HPDE6-E6E7 (cell line): Measurements from ENCODE around the gene ABCA12.
A peak's percentile ranks its signal among the peaks of the same experiment; 100 is the strongest.
"Not testable (repeated sequence)": the region's sequence is repeated elsewhere in the genome, so short reads cannot be mapped to it uniquely, and the experiment has no call there.

ENCODE experiments used
- DNase-seq: peaks from one replicate; pipeline ENCODE4 v3.0.0; 2011; ENCODE audit warnings: missing footprints; ENCODE audit errors: extremely low spot score

Gene ABCA12, protein sequence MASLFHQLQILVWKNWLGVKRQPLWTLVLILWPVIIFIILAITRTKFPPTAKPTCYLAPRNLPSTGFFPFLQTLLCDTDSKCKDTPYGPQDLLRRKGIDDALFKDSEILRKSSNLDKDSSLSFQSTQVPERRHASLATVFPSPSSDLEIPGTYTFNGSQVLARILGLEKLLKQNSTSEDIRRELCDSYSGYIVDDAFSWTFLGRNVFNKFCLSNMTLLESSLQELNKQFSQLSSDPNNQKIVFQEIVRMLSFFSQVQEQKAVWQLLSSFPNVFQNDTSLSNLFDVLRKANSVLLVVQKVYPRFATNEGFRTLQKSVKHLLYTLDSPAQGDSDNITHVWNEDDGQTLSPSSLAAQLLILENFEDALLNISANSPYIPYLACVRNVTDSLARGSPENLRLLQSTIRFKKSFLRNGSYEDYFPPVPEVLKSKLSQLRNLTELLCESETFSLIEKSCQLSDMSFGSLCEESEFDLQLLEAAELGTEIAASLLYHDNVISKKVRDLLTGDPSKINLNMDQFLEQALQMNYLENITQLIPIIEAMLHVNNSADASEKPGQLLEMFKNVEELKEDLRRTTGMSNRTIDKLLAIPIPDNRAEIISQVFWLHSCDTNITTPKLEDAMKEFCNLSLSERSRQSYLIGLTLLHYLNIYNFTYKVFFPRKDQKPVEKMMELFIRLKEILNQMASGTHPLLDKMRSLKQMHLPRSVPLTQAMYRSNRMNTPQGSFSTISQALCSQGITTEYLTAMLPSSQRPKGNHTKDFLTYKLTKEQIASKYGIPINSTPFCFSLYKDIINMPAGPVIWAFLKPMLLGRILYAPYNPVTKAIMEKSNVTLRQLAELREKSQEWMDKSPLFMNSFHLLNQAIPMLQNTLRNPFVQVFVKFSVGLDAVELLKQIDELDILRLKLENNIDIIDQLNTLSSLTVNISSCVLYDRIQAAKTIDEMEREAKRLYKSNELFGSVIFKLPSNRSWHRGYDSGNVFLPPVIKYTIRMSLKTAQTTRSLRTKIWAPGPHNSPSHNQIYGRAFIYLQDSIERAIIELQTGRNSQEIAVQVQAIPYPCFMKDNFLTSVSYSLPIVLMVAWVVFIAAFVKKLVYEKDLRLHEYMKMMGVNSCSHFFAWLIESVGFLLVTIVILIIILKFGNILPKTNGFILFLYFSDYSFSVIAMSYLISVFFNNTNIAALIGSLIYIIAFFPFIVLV (N-terminal part only)

DNA sequence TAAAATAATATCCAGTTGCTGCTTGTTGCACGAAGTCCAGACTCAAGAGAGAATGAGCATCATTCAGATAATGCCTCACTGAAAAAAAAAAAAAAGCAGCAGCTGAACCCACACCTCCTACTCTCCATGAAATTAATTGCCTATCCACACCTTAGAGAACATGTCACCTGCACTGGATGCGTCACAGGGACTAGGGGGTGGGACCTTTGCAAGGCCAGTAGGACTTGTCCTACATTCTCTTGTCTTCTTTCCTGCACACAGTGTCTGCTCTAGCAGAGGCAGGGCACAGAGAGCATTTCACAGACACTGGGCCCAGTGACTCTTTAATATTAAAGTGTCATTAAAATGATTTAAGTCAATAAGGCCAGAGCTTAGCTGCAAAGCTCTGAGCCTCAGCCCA, at the start of gene ABCA12:
TSS of gene ABCA12 (minus strand) at position 148 of the 400 bp plus-strand sequence. CDS start 418 bp downstream, outside the sequence.
- peak; percentile 26 for DNase-seq

DNA sequence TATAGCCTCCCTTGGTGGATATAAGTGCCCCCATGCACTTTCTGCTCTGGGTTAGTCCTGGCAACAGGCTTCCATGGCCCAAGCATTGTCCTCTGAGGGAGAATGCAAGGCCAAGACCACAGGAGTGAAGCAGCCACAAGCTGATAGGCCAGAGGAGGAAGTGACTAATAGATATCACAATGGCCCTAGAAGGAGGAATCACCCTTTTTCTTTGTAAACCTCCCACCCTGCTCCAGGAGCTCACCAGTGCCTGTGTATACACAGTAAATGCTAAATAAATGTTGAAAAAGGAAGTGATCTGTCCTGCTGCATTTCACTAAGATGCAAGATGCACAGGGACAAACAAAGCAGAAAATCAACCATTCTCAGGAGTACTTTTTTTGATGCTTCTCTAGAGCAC, 49.7 kb upstream of the ABCA12 start:
- no peak for DNase-seq

DNA sequence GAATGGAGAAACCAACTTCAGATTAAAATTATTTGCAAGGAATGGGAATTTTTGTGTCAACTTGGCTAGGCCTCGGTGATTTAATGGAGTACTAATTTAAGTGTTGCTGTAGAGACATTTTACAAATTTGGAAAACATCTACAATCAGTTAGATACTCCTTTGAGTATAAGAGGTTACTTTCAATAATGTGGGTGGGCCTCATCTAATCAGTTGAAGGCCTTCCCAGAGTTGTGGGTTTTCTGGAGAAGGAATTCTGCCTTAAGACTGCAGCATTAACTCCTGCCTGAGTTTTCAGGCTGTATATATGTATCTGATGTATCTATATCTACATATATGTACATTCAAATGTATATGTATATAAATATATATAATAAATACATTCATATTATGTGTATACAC, 47.6 kb upstream of the ABCA12 start:
- no peak for DNase-seq

DNA sequence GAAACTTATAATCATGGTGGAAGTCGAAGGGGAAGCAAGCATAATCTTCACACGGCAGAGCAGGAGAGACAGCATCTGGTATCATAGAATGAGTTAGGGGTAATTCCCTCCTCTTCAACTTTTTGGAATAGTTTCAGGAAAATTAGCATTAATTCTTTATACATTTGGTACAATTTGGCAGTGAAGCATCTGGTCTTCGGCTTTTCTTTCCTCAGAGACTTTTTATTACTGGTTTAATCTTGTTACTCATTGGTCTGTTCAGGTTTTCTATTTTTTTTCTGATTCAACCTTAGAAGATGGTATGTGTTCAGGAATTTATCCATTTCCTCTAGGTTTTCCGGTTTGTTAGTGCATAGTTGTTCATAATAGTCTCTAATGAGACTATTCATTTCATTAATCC, 39.7 kb upstream of the ABCA12 start:
- no peak for DNase-seq

DNA sequence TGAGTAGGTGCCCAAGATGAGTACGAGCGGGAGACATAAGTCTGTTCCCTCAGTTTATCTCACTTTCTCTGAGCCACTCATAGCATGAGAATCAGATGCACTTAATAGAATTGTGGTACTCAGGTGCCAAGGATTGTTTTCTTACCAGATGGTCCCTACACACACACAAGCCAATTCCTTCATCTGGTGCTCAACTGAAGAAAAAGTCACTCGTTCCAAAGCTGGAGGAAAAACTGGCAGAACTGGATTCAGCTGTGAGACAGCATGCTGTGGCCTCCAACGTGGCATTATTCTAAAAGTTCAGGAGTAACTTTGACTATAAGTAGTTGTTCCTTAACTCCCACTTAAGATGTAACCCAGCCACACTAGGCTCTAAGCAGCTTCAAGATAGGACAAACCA, 33.4 kb upstream of the ABCA12 start:
- peak; percentile 3 for DNase-seq

DNA sequence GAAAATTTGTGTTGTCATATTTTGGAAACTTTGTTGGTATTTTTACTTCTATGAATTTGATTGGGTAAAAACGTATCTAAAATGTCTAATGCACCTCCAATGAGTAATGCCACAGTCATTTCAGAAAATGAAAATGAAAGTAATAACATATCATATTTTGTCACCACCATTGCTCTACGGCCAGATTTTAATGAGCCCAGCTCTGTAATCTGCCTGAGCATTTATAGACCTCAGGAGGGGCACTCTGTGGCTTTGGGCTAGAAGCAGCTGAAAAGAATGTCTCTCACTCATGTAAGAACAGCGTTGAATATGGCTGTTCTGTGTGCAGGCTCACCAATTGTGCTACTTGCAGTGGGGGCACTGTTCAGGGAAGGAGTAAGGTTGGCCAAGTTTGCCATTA, 32.7 kb upstream of the ABCA12 start:
- peak; percentile 36 for DNase-seq

DNA sequence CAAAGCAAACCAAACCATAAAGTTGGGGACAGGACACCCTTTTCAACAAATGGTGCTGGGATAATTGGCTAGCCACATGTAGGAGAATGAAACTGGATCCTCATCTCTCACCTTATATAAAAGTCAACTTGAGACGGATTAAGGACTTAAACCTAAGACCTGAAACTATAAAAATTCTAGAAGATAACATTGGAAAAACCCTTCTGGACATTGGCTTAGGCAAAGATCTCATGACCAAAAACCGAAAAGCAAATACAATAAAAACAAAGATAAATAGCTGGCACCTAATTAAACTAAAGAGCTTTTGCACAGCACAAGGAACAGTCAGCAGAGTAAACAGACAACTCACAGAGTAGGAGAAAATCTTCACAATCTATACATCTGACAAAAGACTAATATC, 28.1 kb upstream of the ABCA12 start:
- DNase-seq = not testable (repeated sequence)

DNA sequence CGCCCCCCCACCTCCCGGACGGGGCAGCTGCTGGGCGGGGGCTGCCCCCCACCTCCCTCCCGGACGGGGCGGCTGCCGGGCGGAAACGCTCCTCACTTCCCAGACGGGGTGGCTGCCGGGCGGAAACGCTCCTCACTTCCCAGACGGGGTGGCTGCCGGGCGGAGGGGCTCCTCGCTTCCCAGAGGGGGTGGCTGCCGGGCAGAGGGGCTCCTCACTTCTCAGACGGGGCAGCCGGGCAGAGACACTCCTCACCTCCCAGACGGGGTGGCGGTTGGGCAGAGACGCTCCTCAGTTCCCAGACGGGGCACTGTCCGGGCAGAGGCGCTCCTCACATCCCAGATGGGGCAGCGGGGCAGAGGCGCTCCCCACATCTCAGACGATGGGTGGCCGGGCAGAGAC, 24.9 kb upstream of the ABCA12 start:
- DNase-seq = not testable (repeated sequence)

DNA sequence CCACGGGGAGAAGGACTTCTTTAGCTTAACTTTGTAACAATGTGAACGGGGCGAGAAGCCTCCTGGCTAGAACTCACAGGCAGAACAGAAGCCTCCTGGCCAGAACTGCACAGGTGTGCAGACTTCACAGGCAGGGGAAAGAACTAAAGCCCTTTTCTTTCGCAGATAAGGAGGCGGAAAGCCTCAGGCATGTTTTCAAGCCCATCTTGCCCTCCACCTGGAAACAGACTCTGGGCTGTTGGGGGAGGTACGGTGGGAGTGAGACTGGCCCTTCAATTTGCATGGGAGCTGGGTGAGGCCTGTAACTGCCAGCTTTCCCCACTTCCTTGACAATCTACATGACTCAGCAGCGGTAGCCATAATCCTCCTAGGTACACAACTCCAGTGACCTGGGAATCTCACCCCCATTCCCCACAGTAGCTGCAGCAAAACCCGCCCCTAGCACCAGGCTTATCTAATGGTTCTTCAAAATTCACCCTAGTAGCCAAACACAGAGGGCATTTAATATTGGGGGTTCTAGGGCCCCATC, 22.9 kb upstream of the ABCA12 start:
- DNase-seq = no peak

DNA sequence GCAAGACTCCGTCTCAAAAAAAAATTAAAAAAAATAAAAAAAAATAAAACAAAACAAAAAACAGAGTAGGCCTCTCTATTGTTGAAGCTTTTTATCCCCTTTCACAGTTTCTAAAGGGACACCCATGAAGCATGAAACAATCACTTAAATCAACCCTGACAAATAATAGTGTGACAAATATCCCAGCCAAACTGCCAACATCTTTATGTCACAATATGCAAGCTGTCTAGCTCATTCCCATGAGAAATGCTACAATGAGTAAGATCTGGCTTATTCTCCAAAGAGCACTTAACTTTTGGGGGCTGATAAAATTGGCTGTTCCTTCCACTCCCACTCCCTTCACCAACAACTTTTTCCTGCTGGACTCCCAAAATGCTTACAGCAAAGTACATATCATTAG, 21.7 kb upstream of the ABCA12 start:
- no peak for DNase-seq

DNA sequence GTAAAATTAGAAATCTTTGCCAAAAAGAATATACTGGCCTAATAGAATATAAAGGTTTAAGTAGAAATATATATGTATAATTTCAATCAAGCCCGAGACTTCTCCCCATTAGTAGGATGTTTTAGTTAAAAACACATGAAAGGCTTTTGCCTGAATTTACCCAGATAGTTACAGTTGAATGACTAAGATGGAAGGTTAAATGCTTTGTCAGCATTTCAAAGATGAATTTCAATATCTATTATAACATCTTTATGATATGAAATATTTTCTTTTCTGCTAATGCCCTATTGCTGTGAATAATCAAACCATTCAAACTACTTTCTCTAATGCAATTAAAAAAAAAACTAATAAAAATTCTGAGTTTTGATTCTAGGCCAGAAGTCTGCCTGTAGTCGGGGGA, 18.0 kb upstream of the ABCA12 start:
- no peak for DNase-seq

DNA sequence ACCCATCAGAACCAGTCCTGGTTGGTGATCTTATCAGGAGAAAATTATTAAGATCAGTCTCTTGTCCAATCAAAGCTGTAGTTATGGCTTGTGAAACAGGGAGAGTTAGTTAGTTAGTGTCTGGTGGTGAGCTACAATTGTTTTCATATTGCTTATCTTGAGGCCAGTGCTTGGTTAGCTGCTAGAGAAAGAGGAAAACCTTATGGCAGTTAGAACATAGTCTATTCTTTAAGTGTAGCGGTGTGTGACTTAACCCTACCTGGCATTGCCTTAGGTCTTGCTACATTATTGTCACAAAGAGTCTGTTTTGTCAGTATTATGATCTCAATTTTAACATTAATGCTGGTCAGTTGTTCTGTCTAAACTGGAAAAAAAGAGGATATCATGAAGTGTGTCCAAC, 11.5 kb upstream of the ABCA12 start:
- no peak for DNase-seq

DNA sequence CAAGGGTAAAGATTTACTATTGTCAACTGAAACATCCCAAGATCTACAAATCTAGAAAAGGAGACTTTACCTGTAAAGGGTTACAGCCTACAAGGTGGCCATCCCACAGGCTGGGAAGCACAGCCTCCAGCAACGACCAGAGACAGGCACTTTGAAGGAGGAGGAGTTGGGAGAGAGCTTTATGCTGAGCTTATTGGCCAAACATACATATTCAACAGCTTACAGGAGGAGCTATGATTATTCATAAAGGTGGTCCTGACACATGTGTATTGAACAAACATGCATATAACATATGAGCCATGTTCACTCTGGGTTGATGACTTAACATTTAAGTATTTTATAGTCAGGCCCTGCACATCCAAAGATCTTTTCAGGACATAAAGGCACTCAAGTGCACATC, 11.1 kb upstream of the ABCA12 start:
- DNase-seq = no peak

DNA sequence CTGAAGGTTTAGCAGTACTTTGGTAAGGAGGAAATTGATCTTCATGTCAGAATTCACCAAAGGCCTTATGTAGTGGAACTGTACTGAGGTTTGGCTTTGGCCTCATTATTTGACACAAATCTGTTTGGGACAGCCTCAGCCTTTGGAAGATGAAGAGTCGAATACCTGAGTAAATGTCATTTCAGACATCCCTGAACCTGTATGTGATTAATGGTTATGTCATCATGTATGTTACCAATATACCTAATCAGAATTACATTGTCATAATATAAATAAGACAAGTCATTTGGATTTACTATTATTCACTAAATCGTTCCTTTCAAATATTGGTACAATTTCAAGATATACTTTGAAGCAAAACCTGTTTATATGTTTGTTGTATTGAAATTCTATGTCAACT, 10.6 kb upstream of the ABCA12 start:
- DNase-seq = no peak

DNA sequence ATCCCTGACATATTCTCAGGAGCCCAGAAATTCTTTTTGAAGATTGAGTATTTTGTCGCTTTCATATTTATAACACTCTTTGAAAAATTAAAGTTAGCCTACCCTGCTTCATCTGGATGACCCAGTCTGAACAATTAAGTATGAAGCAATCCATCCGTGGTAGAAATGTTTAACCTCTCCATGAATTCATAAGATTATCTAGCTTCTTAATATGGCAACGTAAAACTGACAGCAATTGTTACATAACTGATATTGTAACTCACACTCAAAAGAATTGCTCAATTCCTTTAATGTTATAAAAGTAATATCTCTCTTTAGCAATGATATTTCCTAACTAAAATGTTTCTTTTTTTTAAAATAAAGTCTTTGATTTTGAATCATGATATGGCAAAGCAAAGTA, 7.2 kb upstream of the ABCA12 start:
- DNase-seq = no peak

DNA sequence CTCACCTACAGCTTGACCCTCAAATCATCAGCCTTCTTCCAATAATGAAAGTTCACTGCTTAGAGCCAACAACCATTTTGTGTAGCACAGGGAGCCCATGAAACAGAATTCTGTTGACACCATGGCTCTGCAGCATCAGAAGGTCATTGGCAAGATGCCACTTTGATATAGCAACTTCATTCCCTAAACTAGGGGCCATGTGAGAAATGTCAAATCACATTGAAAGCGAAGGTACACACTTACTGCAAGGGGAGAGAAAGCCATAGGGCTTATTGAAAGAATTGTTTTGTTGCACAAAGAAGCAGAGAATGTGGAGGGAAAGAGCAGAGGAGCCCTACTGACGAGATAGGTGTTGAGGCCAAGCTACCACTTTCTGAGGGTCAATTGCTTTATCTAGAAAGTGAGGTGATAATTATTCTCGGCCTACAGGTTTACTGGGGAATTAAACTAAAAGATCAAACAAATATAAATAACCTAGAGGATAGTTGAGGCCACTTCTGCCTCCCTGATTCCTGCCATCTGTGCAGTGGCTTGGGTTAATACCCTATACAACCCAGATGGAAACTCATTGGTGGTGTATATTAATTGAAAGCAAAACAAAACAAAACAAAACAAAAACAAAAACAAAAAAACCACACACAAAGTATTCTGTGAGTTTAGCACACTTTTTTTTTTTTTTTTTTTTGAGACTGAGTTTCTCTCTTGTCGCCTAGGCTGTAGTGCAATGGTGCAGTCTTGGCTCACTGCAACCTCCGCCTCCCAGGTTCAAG, 5.9 kb upstream of the ABCA12 start:
- no peak for DNase-seq

DNA sequence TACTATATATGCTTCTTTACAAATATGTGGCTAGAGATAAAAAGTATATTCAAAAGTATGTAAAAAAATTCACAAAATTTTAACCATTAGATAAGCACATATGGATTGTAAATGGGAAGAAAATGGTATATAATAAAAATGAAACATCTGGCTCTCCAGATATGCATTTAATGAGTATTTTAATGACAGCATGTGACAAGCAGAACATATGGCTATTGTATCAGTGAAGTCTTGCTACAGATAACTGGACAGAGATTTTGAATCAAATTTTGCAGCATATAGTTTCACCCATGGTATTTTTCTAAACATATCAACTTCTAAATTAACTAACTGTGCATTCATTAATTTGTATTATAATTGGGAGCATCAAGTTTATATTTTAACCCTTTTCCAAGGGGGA, 5.0 kb upstream of the ABCA12 start:
- DNase-seq = no peak

DNA sequence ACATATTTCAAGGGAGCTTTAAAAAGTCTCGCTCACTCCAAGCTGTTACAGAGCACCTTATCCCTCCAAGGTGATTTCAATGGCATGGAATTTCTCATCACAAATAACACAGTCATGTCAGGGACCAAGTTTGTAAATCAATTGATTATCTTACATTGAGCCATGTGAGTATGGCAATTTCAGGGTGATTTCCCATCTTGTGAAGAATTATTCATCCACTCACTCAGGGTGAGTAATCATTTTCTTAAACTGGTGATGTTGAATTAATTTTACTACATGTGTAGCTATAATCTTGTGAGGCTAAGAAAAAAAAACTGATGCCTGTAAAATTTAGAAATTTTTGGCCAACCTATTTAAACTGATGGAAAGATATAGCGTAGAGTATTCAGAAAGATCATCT, 3.3 kb upstream of the ABCA12 start:
- no peak for DNase-seq

DNA sequence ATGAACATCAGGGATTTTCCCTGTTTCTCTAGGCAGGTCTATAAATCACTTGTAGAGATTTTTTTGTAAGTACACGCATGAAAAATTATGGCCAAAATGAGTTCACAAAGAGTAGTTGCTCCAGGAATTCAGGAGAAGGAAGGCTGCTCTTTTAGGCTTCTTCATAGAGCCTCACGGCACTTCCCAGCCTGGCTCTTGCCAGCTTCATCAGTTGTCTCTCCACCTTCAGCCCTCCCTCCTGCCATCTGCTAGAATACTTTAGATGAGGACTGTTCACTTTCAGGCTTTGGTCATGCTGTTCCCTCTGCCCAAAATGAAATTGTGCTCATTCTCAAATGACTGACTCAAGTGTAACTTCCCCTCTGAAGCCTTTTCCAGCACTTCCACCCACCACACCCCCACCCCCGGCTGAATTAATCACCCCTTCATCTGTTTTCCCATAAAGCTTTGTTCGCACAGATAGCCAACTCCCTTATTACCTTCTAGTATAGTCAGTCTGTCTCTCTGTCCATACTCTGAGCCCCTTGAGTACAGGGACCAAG, 1.8 kb upstream of the ABCA12 start:
- DNase-seq = no peak

DNA sequence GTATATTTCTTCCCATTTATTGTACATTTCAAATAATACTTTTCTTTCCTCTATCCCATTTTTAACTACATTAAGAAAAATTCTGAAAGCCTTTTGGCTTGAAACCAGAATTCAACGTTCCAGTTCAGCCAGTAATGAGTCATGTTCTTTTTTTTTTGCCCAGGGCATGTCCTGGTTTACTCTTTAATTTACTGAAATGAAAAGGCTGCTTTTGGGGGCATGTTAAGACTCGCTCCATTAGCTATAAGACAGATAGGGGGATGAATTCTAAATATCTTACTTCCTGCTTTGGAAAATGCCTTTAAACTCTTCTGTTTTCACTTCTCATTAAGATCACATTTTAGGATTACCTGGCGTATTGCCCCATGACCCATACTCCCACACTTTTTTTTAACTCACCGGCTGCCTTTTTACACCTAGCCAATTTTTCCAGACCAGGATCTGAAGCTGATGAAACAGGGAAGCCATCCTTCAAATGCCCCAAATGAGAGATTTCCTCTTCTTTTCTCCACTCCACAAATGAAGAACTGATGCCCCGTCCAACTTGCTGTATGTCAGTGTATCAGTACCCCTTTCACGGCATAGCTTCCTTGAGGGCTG, 585 bp downstream of the ABCA12 start:
- peak; percentile 57 for DNase-seq

DNA sequence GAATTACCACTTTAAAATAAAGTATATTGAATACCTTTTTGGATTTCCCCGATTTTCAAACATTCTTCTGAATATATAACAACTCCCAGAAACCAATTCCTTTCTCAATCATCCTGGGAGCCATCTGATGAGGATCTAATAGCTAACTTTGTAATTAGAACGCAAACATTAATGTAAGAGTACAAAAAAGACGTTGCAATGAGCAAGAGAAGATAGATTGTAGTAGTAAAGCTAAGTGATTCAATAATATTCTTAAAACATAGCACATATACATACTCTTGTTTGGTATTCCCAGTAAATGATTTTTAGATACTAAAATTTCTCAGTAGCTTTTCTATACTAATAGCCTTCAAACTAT, 1.1 kb downstream of the ABCA12 start:
- DNase-seq = no peak
